Stomach (tissue), 4 donors: ENCODE data around the gene C16orf78.

ENCODE experiments used
- EP300 ChIP-seq: sonication (generic); formaldehyde crosslinking; IDR thresholded peaks from one replicate; pipeline ENCODE4 v1.6.1; 2017; ENCODE audit warnings: antibody characterized with exemption
- POLR2A ChIP-seq, 4 donors: fragments of 450-650 bp; IDR thresholded peaks; one replicate each; pipeline ENCODE4 v1.6.1; 2016; ENCODE audit warnings: antibody characterized with exemption in 4 of 4, control low read depth in 2 of 4, mild to moderate bottlenecking in 1 of 4, moderate library complexity in 1 of 4
- POLR2AphosphoS5 ChIP-seq, 3 donors: sonication (generic); formaldehyde crosslinking; IDR thresholded peaks; one replicate each; pipeline ENCODE4 v1.6.1; 2016; ENCODE audit warnings: antibody characterized with exemption in 3 of 3
- TF ChIP-seq, protein P1 (sequence below), 7 experiments: fragments of 450-650 bp in 4 of 7; fragments of 200-600 bp in 3 of 7; sonication (generic) in 3 of 7; IDR thresholded peaks; one replicate each; pipeline ENCODE4 v1.5.1; 2016 to 2019; ENCODE audit warnings: antibody characterized with exemption in 7 of 7, control low read depth in 2 of 7, mild to moderate bottlenecking in 1 of 7

- TF ChIP-seq, protein P1, sequence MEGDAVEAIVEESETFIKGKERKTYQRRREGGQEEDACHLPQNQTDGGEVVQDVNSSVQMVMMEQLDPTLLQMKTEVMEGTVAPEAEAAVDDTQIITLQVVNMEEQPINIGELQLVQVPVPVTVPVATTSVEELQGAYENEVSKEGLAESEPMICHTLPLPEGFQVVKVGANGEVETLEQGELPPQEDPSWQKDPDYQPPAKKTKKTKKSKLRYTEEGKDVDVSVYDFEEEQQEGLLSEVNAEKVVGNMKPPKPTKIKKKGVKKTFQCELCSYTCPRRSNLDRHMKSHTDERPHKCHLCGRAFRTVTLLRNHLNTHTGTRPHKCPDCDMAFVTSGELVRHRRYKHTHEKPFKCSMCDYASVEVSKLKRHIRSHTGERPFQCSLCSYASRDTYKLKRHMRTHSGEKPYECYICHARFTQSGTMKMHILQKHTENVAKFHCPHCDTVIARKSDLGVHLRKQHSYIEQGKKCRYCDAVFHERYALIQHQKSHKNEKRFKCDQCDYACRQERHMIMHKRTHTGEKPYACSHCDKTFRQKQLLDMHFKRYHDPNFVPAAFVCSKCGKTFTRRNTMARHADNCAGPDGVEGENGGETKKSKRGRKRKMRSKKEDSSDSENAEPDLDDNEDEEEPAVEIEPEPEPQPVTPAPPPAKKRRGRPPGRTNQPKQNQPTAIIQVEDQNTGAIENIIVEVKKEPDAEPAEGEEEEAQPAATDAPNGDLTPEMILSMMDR (IDR thresholded peaks at IDR 0.05) = no peak
- no peak for TF ChIP-seq POLR2A (IDR thresholded peaks at IDR 0.05)
- no peak for TF ChIP-seq POLR2AphosphoS5 (IDR thresholded peaks at IDR 0.05)
- no peak for TF ChIP-seq EP300
Observed at GRCh38 chr16:49362230-49362629, 11.4 kb upstream of the C16orf78 start.
